ENCODE results near the gene CDH13. TPM values are rescaled to one million over a fixed set of nuclear protein-coding genes. Genes with fewer than 3 reads are reported as not detected.

The CDH13 gene
- total RNA-seq, 4 donors from 2014 or later: 3.4 to 14.8 (median 6.5) TPM

DNA sequence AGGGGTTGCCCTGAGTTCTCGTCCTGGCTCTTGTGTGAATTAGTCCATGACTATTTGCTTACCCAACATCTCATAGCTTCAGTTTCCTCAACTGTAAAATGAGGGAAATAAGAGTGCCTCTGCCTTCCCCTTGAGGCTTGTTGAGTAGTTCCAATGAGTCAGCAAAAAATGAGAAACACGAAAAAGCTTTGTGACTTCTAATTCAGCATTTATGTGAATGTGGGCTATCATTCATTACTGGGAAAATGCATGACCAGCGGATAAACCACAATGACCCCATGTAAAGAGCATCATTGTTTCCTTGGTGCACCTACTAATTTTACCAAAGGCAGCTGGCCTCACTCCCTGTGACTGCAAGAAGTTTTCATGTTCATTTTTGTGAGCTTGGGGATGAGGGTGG is 806.4 kb downstream of the CDH13 start:
- intact Hi-C loops (cut with DNase I): no loop called here
- no peak overlapping the region for H3K4me3 ChIP-seq (replicated peaks in 1 of 3)
- H3K4me1 ChIP-seq: peaks cover 10 to 11% of the 10 kb centered on the region in 2 donors
- H3K9me3 ChIP-seq: no peaks in the 10 kb centered on the region
- no peak for TF ChIP-seq POLR2A (IDR thresholded peaks at IDR 0.05)
- no peak for TF ChIP-seq CTCF (IDR thresholded peaks at IDR 0.05)
- H3K27me3 ChIP-seq: no peaks in the 10 kb centered on the region
- no peak overlapping the region for H3K27ac ChIP-seq
- 57 to 58% methylated on average over 3 of the region's 3 CpGs for WGBS, 2 donors
- no peaks in the 10 kb centered on the region for H3K36me3 ChIP-seq
- DNase-seq: no peak

DNA sequence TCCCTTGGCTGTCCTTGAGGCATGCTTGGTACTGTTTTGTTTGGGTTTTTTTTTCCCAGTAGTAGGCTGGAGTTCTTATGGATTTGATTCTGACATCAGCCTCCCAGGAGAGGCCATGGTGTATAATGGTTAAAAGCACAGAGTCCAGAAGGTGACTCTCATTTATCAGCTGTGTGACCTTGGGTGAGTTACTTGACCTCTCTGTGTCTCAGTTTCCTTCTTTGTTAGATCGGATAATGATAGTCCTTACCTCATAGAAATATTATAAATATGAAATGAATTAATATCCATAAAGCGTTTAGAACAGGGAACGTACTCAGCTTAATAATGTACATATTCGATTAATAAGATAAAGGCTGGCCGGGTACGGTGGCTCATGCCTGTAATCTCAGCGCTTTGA is 810.3 kb downstream of the CDH13 start:
- H3K4me3 ChIP-seq (replicated peaks in 1 of 3): no peak overlapping the region
- WGBS, 2 donors: 95 to 96% methylated on average over 7 of the region's 7 CpGs

GRCh38 chr16:83438326-83438725 is 811.6 kb downstream of the CDH13 start:
- Histone ChIP-seq H3K27ac (no peak overlapping the region), H3K27me3 (no peaks in the 10 kb centered on the region), H3K4me1 (peaks cover 2 to 4% of the 10 kb centered on the region in 2 donors), H3K9me3 (no peaks in the 10 kb centered on the region), H3K36me3 (no peaks in the 10 kb centered on the region), H3K4me3 (replicated peaks in 1 of 3) (no peak overlapping the region)
- TF ChIP-seq POLR2A (IDR thresholded peaks at IDR 0.05): no peak
- TF ChIP-seq CTCF (IDR thresholded peaks at IDR 0.05): no peak
- DNase-seq: no peak
- intact Hi-C loops (cut with DNase I): no loop called here
- 74 to 88% methylated on average over 3 of the region's 3 CpGs for WGBS, 2 donors

More for the DNA sequence above, 810.3 kb downstream of the CDH13 start:
- H3K27me3 ChIP-seq: no peaks in the 10 kb centered on the region
- intact Hi-C loops (cut with DNase I): no loop called here
- H3K36me3 ChIP-seq: no peaks in the 10 kb centered on the region
- H3K9me3 ChIP-seq: no peaks in the 10 kb centered on the region
- no peak for DNase-seq
- H3K27ac ChIP-seq: no peak overlapping the region
- TF ChIP-seq CTCF (IDR thresholded peaks at IDR 0.05) (no peak), POLR2A (IDR thresholded peaks at IDR 0.05) (no peak)
- peaks cover 8 to 10% of the 10 kb centered on the region in 2 donors for H3K4me1 ChIP-seq

DNA sequence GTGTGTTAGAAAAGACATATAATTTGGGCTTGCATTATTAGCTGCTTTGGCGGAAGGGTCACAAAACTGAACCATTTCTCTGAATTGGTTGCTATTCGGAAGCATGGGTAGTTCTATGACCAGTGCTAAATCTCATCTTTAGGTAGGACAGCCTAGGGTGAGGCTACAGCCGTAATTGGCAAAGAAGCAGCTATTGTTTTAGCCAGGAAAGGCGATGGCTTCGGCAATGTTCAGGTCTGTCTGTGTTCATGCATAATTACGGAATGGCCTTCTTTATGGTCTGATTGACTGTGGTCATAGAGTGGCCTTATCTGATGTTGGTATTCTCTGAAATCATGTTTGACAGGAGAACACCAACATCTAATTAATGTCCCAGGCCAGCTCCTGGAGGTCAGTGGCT is 812.6 kb downstream of the CDH13 start:
- H3K4me3 ChIP-seq (replicated peaks in 1 of 3): no peak overlapping the region
- no peaks in the 10 kb centered on the region for H3K27me3 ChIP-seq
- intact Hi-C loops (cut with DNase I): no loop called here
- WGBS, 2 donors: 94 to 97% methylated on average over 6 of the region's 6 CpGs
- no peak for DNase-seq
- no peaks in the 10 kb centered on the region for H3K9me3 ChIP-seq
- TF ChIP-seq POLR2A (IDR thresholded peaks at IDR 0.05) (no peak), CTCF (IDR thresholded peaks at IDR 0.05) (no peak)
- no peaks in the 10 kb centered on the region for H3K4me1 ChIP-seq
- no peaks in the 10 kb centered on the region for H3K36me3 ChIP-seq
- H3K27ac ChIP-seq: no peak overlapping the region

DNA sequence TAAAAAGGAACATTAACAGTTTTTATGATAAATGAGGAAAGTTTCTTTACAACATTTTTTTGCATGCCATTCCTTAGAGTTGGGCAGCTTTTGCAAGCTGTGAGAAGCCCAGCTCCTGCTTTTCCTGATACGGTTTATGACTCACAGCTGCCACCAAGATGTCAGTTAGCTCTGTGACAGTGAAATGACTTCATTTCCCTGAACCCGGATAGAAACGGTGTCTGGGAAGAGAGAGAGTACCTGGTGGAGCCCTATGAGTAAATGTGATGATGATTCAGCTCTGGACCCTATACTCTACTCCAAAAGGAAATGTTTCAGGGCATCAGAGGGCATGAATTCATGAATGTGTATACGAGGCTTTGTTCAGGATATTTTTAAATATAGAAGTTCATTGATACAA is 814.7 kb downstream of the CDH13 start:
- Histone ChIP-seq H3K36me3 (no peaks in the 10 kb centered on the region), H3K27me3 (no peaks in the 10 kb centered on the region), H3K4me1 (no peaks in the 10 kb centered on the region), H3K27ac (no peak overlapping the region), H3K4me3 (replicated peaks in 1 of 3) (no peak overlapping the region), H3K9me3 (no peaks in the 10 kb centered on the region)
- WGBS, 2 donors: 43 to 48% methylated on average over 4 of the region's 4 CpGs
- DNase-seq: no peak
- no peak for TF ChIP-seq CTCF (IDR thresholded peaks at IDR 0.05)
- no peak for TF ChIP-seq POLR2A (IDR thresholded peaks at IDR 0.05)
- intact Hi-C loops (cut with DNase I): loop anchor here (10.0 kb wide), 1 partner anchor 1177 kb away; no protein-coding TSS in a partner anchor

Measured in thyroid gland (tissue), 4 donors.